ENCODE data around the gene THAP3.

THAP3 gene

DNA sequence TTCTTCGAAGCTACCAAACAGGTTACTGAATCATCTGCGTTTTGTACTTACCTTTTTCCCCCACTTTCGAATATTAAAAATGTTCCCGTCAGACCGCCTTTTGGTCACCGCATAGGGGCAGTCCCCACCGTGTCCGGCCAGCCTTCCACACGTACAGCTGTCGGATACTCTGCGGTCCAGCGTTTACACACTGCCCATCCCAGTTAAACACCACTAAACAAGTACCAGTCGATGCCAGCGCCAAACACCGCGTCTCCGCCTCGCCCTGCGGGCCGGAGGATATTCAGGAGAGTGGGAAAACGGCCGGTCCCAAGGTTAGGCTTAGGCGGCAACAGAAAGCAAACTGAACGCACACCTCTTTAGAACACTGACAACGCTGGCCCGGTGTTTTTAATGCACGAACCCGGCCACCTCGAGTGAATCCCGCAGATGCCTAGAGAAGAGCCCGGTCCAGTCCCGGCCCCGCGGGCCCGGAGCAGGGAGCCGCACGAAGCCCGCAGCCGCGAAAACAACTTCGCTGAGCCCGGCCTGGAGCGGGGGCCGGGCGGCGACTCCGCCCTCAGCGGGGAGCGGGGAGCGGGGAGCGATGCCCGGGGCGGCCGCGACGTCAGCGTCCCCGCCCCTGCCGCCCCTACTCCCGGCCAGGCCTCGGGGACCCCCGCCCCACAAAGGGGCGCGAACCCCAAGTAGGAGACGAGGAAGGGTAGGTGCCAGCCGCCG is 11.9 kb upstream of the THAP3 start:
- peak; percentile 25 for DNase-seq (ENCODE audit: low read depth)

DNA sequence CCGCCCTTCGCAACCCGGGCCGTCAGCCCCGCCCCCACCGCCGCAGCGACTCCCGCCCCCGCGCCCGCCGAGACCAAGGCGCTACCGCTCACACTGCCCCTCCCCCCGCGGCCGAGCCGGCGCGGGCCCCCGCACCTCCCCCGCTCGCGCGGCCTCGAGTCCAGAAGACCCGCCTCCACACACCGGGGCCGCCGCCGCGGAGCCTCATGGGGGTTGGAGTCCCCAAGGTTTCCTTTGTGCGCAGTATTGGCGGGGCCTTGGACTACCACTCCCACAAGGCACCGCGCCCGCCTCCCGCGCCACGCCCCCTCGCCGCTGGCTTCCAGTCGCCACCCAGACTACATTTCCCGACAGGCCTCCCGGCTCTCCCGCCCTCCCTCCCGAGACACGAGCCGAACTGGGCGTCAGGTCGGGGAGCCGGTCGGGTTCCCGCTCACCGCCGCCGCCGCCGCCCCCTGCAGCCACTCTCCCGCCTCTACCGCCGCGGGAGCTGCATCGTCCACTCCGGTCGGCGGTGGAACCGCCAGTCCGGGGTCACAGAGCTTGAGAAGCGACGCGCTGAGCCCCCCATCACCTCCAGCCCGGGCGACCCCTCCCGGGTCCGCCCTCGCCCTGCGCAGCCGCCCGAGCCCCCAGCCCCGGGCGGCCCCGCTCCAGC is 11.2 kb upstream of the THAP3 start, which contains the start of gene PHF13:
Gene PHF13, plus strand, starts transcription at position 371 of the 658 bp plus-strand sequence. CDS start 336 bp downstream, outside the sequence.
- DNase-seq (ENCODE audit: low read depth): peak; percentile 98

DNA sequence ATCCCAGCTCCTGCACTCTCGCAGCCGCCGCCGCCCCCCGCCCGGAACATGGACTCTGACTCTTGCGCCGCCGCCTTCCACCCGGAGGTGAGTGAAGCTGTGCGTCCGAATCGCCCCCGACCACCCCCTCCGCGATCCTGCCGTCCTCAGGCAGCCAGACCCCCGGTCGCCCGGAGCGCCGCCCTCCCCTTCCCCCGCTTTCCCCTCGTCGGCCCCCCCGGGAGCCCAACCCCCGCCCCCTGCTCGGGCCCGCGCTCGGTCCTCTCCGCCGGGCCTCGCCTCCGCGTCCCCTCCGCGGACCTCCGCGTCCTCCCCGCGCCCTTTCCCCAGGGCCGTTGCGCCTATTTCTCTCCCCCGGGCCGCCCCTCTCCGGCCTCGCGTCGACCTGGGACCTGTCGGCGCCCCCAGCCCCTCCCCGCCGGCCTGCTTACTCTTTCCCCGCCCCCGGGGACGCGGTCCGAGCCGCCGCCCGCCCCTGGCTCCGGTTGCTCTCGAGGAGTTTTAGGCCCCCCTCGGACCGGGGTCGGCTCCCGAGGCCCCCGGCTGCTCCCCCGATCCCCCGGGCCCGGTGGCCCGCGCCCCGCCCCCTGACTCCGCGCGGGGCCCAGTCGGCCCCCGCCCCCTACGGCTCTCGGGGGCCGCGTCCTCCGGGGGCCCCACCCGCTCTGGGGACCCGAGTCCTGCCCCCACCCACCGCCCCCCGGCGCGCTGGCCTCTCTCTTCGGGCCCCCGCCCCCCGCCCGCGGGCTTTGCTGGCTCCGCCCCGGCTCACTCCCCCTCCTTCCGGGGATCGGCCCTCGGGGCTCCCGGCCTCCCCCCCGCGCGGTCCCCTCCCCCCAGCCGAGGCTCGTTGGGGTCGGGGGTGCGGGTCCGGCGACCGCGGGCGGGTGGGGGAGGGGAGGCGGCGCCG is 10.4 kb upstream of the THAP3 start:
- no peak for DNase-seq (ENCODE audit: low read depth)

DNA sequence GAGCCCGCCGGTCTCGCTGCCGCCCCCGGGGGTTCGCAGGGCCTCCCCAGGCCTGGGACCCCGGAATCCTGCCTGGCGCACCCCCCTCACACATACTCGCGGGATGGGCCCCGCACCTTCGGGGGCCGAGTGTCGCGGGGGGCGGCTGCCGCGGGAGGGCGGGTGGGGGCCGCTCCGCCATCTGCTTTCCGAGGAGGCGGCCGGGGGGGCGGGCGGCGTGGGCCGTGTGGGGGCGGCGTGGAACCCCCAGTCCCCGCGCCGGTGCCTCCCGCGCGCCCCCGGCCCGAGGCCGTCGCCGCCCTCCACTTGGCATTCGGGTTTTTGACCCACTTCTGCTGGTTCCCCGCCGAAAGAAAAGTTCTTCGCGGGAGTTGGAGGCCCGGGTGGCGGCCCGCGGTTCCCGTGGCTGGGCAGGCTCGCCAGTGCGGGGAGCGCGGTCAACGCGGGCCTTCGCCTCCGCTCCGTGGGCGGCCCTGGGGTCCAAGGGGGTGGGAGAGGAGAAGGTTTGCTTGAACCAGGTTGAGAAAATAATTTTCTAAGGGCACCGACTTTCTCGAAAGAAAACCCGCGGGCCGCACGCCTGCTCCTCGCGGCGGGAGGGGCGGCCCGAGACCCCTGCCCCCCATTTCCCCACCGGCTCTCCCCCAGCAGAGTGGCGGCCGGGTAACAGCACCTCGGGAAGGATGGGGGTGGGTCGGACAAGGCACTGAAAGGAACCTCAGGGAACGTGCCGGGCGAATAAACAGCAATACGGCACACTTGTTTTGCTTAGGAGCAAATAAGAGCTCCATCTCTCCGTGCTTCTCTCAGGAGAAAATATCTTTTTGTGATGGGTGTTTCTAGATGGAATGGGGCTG is 9.5 kb upstream of the THAP3 start:
- no peak for DNase-seq (ENCODE audit: low read depth)

DNA sequence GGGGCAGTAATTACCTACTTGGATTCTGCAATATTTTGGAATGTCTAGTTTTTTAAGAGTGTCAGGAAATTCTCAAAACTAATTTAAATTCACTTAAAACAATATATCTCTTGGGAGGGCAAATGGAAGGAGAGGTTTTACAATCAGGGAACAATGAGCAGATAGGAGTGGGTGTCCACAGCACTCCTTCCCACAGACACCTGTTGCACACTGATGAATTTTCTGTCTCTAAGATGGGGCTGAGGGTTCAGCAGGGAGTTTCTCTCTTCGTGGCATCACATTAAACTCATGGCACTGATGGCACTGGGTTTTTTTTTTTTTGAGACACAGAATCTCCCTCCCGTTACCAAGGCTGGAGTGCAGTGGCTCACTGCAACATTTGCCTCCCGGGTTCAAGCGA is 5.6 kb upstream of the THAP3 start:
- DNase-seq (ENCODE audit: low read depth): no peak

DNA sequence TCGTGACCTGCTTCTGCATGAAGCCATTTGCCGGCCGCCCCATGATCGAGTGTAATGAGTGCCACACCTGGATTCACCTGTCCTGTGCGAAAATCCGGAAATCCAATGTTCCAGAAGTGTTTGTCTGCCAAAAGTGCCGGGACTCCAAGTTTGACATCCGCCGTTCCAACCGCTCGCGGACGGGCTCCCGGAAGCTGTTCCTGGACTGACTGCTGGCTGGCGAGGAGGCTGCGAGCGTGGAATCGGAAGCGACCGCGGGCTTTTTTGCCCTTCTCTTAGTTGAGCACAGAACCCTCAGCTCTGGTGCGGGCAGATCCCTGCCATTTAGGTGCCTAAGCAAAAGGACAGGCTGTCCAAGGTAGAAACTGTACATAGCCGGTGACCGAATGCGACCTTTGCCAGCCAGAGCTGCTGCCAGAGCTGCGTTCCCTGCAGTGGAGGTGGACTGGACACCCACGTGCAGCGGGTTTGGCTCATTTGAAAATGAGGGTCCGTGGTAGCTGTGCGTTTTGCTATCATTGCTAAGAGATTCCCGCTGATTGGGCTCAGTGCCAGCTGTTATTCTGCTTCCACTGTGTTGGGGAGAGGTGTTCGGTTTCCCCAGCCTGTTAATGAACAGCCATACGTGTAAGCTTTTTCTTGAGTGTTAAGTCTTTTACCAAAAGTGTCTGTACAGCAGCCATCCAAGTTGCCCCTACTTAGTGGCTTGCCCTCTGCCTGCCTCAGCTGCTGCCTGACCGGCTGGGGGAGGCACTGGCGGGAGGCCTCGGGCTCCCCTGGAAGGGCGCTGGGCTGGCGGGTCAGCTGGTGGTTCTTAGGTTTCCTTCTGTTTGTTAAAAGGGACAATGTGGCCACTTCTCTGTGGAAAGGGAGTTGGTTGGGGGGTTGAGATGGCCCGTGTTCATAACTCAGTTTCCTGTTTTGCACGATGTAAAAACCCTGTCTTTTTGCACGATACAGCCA is 3.0 kb upstream of the THAP3 start:
- DNase-seq (ENCODE audit: low read depth): no peak

DNA sequence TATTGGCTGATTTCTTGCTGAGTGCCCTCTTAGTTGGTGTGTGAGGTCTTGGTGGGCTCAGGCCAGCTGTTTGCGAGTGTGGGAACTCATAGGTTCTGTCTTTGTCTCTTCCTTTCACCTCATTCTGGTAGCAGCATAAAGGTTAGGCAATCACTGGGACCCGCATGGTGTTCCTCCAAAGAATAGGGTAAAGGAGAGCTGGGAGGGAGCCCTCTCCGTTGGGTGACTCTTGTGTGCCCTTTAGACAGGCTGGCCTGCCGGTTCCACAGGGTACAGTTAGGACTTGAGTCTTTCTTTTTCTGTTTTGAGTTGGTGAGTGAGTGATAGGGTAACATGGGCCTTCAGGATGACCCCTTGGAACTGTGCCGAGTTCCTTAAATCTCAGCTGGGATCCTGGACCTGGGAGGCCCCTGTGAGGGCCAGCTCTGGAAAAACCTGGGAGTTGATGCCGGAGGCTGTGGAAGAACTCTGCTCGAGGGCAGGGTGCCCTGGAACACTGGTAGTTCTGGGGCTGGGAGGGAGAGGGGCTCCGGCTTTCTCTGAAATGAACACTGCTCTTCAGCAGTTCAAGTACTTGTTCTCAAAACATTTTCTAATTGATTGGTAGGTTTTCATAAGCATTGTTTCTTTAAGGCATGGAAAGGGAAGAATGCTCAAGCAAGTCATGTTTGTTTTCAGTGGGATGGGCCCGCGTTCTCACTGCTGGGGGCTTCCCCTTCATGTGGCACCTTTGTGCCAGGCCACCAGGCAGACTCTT is 2.1 kb upstream of the THAP3 start:
- no peak for DNase-seq (ENCODE audit: low read depth)

DNA sequence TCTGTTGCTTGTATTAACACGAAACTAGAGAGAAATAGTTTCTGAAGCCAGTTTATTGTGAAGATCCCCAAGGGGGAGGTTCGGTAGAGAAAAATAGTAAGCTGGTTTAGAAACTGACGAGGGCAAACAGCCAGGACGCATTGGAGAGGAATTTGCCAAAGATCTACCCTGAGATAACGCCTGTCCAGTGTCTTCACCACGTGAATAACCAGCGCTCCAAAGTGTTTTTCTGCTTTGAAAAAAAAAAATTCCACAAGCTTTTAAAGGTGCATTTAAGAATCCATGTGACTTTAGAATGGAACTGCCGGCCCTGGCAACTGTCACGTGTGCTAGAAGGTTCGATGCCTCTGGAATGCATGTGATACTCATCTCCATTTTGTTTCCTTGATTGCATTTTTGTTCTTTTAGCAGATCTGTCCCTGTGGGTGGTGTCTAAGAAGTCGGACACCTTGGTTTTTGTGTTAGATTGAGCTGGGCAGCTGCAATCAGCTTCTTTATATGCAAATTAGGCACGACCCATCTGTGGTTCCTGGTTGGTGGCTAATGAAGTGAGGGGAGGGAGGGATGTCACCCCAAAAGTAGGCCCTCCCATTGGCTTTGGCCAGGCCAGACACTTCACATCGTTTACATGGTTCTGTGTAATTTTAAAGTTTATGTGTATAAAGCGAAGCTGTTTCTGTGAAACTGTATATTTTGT is 1.3 kb upstream of the THAP3 start:
- no peak for DNase-seq (ENCODE audit: low read depth)

DNA sequence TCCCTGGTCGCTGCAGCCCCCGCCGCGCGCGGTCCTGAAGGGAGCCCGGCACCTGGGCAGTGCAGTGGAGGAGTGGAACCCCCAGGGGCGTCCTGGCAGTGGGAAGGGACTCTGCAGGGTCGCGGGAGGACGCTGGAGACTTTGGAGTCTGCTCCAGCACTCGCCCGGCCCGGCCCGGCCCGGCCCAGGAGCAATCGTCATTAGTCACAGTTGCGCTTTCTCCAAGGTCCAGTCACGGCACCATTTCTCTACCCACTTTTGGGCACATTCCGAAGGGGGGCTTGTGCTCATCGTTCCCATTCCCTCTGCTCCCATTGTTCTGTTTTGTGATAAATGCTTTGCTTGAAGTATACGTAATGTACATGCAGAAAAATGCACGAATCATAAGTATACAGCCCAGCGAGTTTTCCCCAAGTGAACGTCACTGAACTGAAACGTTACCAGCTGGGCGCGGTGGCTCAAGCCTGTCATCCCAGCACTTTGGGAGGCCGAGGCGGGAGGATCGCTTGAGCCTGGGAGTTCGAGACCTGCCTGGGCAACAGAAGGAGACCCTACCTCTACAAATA is 999 bp downstream of the THAP3 start:
- no peak for DNase-seq (ENCODE audit: low read depth)

DNA sequence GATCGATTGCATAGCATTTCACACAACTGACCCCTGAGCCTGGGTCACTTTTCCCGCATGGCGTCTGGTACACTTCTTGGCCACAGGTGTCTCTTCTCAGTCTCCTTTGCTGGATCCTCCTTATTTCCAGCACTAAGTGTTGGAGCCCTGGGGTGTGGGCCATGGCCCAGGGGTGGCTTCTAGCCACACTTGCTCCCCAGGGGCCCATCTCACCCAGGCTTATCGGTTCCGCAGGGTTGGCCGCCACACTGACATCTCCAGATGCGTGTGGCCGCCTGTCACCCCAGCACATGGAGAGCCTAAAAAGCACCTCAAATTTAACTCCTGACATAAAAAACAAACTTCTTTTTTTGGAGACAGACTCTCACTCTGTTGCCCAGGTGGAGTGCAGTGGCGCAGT is 2.4 kb downstream of the THAP3 start:
- no peak for DNase-seq (ENCODE audit: low read depth)

DNA sequence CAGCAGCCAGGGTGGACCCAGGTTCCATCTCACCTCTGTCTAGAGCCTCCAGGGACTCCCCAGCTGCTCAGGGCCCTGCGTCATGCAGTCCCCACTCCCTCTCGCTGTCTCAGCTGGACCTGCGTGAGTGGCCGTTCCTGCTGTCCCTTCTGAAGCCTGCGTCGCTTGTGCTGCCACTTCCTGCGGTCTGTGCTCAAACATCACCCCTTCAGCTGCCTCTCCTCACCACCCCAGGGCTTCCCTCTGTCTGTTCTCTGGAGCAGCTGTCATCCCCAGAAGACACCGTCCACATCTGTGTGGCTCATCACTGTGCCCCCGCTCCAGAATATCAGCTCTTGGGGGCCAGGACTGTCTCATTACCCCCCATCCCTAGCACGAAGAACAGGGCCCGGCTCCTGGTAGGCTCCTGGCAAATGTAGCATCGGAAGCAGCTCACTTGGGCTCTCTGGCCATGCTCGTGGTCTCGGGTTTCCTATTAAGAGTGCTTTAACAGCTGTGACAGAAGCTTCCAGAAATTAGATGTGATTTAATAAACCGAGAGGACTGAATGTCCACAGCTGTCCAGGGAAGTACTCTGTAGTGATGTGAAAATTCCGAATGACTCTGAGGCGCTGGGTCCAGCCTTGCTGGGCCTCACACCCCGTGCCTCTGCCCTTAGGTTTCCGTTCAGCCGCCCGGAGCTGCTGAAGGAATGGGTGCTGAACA is 3.3 kb downstream of the THAP3 start:
- DNase-seq (ENCODE audit: low read depth): no peak

DNA sequence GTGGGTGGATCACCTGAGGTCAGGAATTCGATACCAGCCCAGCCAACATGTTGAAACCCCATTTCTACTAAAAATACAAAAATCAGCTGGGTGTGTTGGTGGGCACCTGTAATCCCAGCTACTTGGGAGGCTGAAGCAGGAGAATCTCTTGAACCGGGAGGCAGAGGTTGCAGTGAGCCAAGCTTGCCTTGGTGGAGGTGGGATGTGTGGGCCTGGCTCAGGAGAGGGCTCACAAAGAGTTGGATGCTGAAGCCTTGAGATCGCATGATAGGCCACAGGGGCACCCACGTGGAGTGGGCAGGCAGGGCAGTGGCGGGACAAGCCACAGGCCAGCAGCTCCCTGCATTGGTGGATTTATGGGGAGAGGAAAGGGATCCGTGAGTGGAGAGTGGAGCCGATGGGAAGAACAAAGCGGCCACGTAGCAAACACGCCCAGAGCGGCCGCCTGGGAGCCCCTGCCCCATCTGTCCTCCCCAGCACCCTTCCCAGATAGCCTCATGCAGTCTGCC is 4.4 kb downstream of the THAP3 start:
- DNase-seq (ENCODE audit: low read depth): no peak

DNA sequence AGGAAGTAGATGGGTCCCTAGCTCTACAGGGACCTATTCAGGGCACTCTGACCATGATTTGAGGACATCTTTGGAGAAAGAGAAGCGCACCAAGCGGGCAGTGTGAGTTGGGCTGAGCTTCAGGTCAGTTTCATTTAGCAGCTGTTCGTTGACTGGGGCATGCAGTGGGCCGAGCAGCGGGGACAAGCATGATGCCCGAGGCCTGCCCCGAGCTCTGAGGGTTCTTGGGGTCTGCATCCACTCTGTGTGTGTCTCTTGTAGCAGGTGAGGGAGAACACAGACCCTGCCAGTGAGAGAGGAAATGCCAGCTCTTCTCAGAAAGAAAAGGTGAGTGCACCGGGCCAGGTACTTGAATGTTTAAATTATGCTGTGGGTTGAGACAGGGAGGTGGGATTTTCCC is 5.4 kb downstream of the THAP3 start:
- DNase-seq (ENCODE audit: low read depth): no peak

DNA sequence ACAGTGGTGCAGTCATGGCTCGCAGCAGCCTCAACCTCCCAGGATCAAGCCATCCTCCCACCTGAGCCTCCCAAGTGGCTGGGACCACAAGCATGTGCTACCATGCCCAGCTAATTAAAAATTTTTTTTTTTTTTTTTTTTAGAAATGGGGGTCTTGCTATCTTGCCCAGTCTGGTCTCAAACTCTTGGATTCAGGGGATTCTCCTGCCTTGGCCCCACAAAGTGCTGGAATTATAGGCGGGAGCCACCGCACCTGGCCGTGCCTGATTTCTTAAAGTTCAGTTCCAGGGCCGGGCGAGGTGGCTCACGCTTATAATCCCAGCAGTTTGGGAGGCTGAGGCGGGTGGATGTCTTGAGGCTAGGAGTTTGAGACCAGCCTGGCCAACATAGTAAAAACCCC is 6.4 kb downstream of the THAP3 start:
- no peak for DNase-seq (ENCODE audit: low read depth)

DNA sequence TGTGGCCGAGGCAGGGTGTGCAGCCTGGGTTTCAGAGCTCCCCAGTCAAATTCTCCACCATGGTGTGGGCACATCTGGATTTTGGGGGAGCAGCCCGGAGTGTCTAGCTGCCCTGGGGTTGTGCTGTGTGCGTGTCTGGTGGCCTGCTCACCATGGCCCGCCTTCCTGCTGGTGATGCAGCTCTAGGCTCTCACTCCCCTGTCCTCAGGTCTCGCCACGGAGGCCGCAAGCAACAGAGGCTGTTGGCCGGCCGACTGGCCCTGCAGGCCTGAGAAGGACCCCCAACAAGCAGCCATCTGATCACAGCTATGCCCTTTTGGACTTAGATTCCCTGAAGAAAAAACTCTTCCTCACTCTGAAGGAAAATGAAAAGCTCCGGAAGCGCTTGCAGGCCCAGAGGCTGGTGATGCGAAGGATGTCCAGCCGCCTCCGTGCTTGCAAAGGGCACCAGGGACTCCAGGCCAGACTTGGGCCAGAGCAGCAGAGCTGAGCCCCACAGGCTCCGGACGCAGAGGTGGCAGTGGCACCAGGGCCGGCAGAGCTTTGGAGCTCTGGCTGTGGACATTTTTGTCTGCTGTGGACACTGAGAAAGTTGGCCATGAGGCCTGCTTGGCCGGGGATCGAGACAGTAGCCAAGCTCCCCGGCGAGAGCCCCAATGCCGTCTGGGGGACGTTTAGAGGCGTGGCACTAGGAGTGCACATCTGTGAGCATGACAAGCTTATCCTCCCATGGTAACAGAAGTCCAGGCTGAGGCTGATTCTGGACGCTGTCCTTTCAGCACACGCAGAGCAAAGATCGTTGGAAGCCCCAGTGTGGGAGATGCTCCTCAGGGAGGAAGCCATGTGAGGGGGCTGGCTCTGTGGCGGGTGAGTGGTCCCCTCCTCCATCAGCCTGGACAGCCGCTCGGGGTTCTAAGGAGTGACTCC is 8.2 kb downstream of the THAP3 start:
- DNase-seq (ENCODE audit: low read depth): no peak

DNA sequence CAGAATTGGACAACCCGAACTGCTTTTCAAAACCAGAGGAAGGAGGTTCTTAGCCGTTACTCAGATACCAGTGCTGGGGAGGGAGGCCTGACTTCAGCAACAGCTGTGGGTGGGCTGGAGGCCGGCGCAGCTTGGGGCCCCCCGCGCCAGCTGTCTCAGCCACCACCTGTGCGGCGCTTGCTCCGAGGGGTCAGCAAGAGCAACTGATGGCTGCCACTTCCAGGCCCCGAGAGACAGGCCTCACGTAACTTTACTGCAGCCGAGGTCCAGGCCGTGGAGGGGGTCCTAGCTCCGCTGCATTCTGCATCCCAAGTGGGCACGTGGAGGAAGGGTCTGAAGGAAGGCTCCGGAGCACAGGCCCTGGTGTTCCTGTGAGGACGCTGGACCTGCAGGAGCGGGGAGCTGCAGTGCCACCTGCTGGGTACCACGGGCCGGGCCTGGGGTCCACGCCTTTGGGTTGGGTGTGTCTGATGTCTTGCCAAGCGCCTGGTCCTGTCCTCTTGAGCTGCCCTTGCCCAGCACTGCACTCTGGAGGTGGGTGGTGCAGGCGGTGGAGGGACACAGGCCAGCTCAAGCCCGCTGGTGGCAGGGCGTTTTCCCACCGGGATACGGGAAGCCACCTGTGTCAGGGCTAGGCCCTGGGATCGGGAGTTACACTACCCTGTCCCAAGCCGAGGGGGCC is 9.8 kb downstream of the THAP3 start:
- no peak for DNase-seq (ENCODE audit: low read depth)
